Kasumi-1 (cell line): Measurements from ENCODE around the gene QSOX1.
"Not testable (repeated sequence)": the region's sequence is repeated elsewhere in the genome, so short reads cannot be mapped to it uniquely, and the experiment has no call there.

ENCODE experiments used
- DNase-seq, 2 experiments: peaks; one replicate each; lab custom pipeline; 2025; lab: John Stamatoyannopoulos, UW

The QSOX1 gene

GRCh38 chr1:180188684-180189175, 34.1 kb downstream of the QSOX1 start:
- no peak for DNase-seq

GRCh38 chr1:180190091-180190490, 35.4 kb downstream of the QSOX1 start:
- no peak for DNase-seq

- peak; percentile 21 to 22 for DNase-seq
Measured at GRCh38 chr1:180192172-180192571, 37.5 kb downstream of the QSOX1 start.

GRCh38 chr1:180193141-180194047, 38.7 kb downstream of the QSOX1 start:
- no peak for DNase-seq

GRCh38 chr1:180194048-180194425, 39.4 kb downstream of the QSOX1 start:
- no peak for DNase-seq

- no peak for DNase-seq
Measured at GRCh38 chr1:180194546-180195207, 40.0 kb downstream of the QSOX1 start.

- DNase-seq, result no peak
Measured at GRCh38 chr1:180195401-180195800, 40.7 kb downstream of the QSOX1 start.

GRCh38 chr1:180195916-180196315, 41.2 kb downstream of the QSOX1 start:
- no peak for DNase-seq

GRCh38 chr1:180196436-180197003, 41.9 kb downstream of the QSOX1 start:
- DNase-seq, result no peak

- DNase-seq, result no peak
Measured at GRCh38 chr1:180197231-180197630, 42.6 kb downstream of the QSOX1 start.

GRCh38 chr1:180198196-180198595, 43.5 kb downstream of the QSOX1 start:
- DNase-seq, result no peak

- DNase-seq, result no peak
Measured at GRCh38 chr1:180198611-180199010, 43.9 kb downstream of the QSOX1 start.

- no peak for DNase-seq
Measured at GRCh38 chr1:180199018-180199417, 44.3 kb downstream of the QSOX1 start.

GRCh38 chr1:180201451-180202200, 47.0 kb downstream of the QSOX1 start:
- DNase-seq, result no peak

GRCh38 chr1:180202588-180202987, 47.9 kb downstream of the QSOX1 start:
- DNase-seq, result not testable (repeated sequence)

- DNase-seq, result no peak
Measured at GRCh38 chr1:180204231-180204630, 49.6 kb downstream of the QSOX1 start.

GRCh38 chr1:180206581-180206980, 51.9 kb downstream of the QSOX1 start:
- no peak for DNase-seq

GRCh38 chr1:180208264-180208663, 53.6 kb downstream of the QSOX1 start:
- peak; percentile 91 to 92 for DNase-seq

- DNase-seq, result no peak
Measured at GRCh38 chr1:180210008-180210620, 55.4 kb downstream of the QSOX1 start.

GRCh38 chr1:180211156-180211859, 56.6 kb downstream of the QSOX1 start:
- no peak for DNase-seq

- DNase-seq, result peak; percentile 52 to 53
Measured at GRCh38 chr1:180211860-180212229, 57.2 kb downstream of the QSOX1 start.
